ENCODE measurements around the gene MASP1.

The MASP1 gene

GRCh38 chr3:187310226-187310625 lies 18.7 kb upstream of the MASP1 start:
- no peaks in the 10 kb centered on the region for H3K9me3 Mint-ChIP-seq
- ATAC-seq (no peak), DNase-seq (no peak)
- H3K4me3 Mint-ChIP-seq = no peak overlapping the region
- H3K4me1 Mint-ChIP-seq = no peaks in the 10 kb centered on the region
- no peak overlapping the region for H3K27ac Mint-ChIP-seq
- H3K27me3 Mint-ChIP-seq = peaks cover 34% of the 10 kb centered on the region

- Mint-ChIP-seq H3K9me3 (peaks cover 0 to 4% of the 10 kb centered on the region in 2 donors), H3K4me1 (no peaks in the 10 kb centered on the region), H3K4me3 (no peak overlapping the region), H3K27me3 (peaks cover 28% of the 10 kb centered on the region), H3K27ac (no peak overlapping the region)
- DNase-seq (no peak), ATAC-seq (no peak)
These were observed 14.3 kb upstream of the MASP1 start for GRCh38 chr3:187305881-187306280.

GRCh38 chr3:187299611-187300010 lies 8.1 kb upstream of the MASP1 start:
- peaks cover 0 to 4% of the 10 kb centered on the region in 2 donors for H3K9me3 Mint-ChIP-seq
- DNase-seq (no peak), ATAC-seq (no peak)
- no peak overlapping the region for H3K4me3 Mint-ChIP-seq
- no peak overlapping the region for H3K27ac Mint-ChIP-seq
- no peaks in the 10 kb centered on the region for H3K4me1 Mint-ChIP-seq
- peaks cover 18% of the 10 kb centered on the region for H3K27me3 Mint-ChIP-seq

GRCh38 chr3:187296911-187297310 lies 5.4 kb upstream of the MASP1 start:
- Mint-ChIP-seq H3K27me3 (peaks cover 14% of the 10 kb centered on the region), H3K9me3 (peaks cover 0 to 4% of the 10 kb centered on the region in 2 donors), H3K4me1 (no peaks in the 10 kb centered on the region), H3K4me3 (no peak overlapping the region), H3K27ac (no peak overlapping the region)
- ATAC-seq (no peak), DNase-seq (no peak)

GRCh38 chr3:187296058-187296457 lies 4.5 kb upstream of the MASP1 start:
- H3K27ac Mint-ChIP-seq = no peak overlapping the region
- no peak for ATAC-seq
- DNase-seq = no peak

GRCh38 chr3:187295316-187296034 lies 3.9 kb upstream of the MASP1 start:
- no peak for DNase-seq

More at GRCh38 chr3:187296058-187296457, 4.5 kb upstream of the MASP1 start:
- Mint-ChIP-seq H3K4me1 (no peaks in the 10 kb centered on the region), H3K4me3 (no peak overlapping the region), H3K9me3 (no peaks in the 10 kb centered on the region), H3K27me3 (peaks cover 14% of the 10 kb centered on the region)

GRCh38 chr3:187293516-187294430 lies 2.2 kb upstream of the MASP1 start:
- H3K27me3 Mint-ChIP-seq = peaks cover 28% of the 10 kb centered on the region
- no peak overlapping the region for H3K27ac Mint-ChIP-seq
- ATAC-seq (no peak), DNase-seq (no peak)
- no peak overlapping the region for H3K4me3 Mint-ChIP-seq
- no peaks in the 10 kb centered on the region for H3K9me3 Mint-ChIP-seq
- H3K4me1 Mint-ChIP-seq = no peaks in the 10 kb centered on the region

More at GRCh38 chr3:187295316-187296034, 3.9 kb upstream of the MASP1 start:
- no peak for ATAC-seq
- Mint-ChIP-seq H3K4me3 (no peak overlapping the region), H3K27ac (no peak overlapping the region), H3K4me1 (no peaks in the 10 kb centered on the region), H3K27me3 (peaks cover 19% of the 10 kb centered on the region), H3K9me3 (no peaks in the 10 kb centered on the region)

GRCh38 chr3:187292631-187293515 lies 1.3 kb upstream of the MASP1 start:
- no peaks in the 10 kb centered on the region for H3K4me1 Mint-ChIP-seq
- H3K27me3 Mint-ChIP-seq = peaks cover 28% of the 10 kb centered on the region
- DNase-seq = no peak
- H3K9me3 Mint-ChIP-seq = no peaks in the 10 kb centered on the region
- ATAC-seq = no peak
- no peak overlapping the region for H3K4me3 Mint-ChIP-seq
- H3K27ac Mint-ChIP-seq = no peak overlapping the region

- ATAC-seq = no peak
- Mint-ChIP-seq H3K27ac (no peak overlapping the region), H3K27me3 (peaks cover 32% of the 10 kb centered on the region), H3K4me1 (no peaks in the 10 kb centered on the region), H3K4me3 (no peak overlapping the region), H3K9me3 (no peaks in the 10 kb centered on the region)
- no peak for DNase-seq
These were observed 644 bp upstream of the MASP1 start for GRCh38 chr3:187292181-187292580.

- Mint-ChIP-seq H3K4me1 (no peaks in the 10 kb centered on the region), H3K27me3 (peaks cover 37% of the 10 kb centered on the region), H3K27ac (no peak overlapping the region), H3K9me3 (no peaks in the 10 kb centered on the region), H3K4me3 (no peak overlapping the region)
- no peak for ATAC-seq
- DNase-seq = no peak
These were observed 481 bp downstream of the MASP1 start for GRCh38 chr3:187291001-187291511.

- no peak overlapping the region for H3K27ac Mint-ChIP-seq
- DNase-seq (no peak), ATAC-seq (no peak)
- H3K9me3 Mint-ChIP-seq = no peaks in the 10 kb centered on the region
- peaks cover 37% of the 10 kb centered on the region for H3K27me3 Mint-ChIP-seq
- H3K4me1 Mint-ChIP-seq = no peaks in the 10 kb centered on the region
- H3K4me3 Mint-ChIP-seq = no peak overlapping the region
These were observed 1.0 kb downstream of the MASP1 start for GRCh38 chr3:187290503-187290902.

- Mint-ChIP-seq H3K4me3 (no peak overlapping the region), H3K4me1 (no peaks in the 10 kb centered on the region), H3K27ac (no peak overlapping the region), H3K27me3 (peaks cover 37% of the 10 kb centered on the region), H3K9me3 (no peaks in the 10 kb centered on the region)
- no peak for DNase-seq
- no peak for ATAC-seq
These were observed 2.5 kb downstream of the MASP1 start for GRCh38 chr3:187288855-187289605.

- no peak overlapping the region for H3K27ac Mint-ChIP-seq
- H3K9me3 Mint-ChIP-seq = no peaks in the 10 kb centered on the region
- H3K4me3 Mint-ChIP-seq = no peak overlapping the region
- H3K4me1 Mint-ChIP-seq = no peaks in the 10 kb centered on the region
- ATAC-seq (no peak), DNase-seq (no peak)
- peaks cover 37% of the 10 kb centered on the region for H3K27me3 Mint-ChIP-seq
These were observed 3.2 kb downstream of the MASP1 start for GRCh38 chr3:187288131-187288854.

- Mint-ChIP-seq H3K9me3 (no peaks in the 10 kb centered on the region), H3K27ac (no peak overlapping the region), H3K27me3 (peaks cover 34% of the 10 kb centered on the region), H3K4me1 (no peaks in the 10 kb centered on the region), H3K4me3 (no peak overlapping the region)
- ATAC-seq (no peak), DNase-seq (no peak)
These were observed 4.3 kb downstream of the MASP1 start for GRCh38 chr3:187287256-187287655.

Measured in stimulated activated naive CD8-positive, alpha-beta T cell treated with anti-CD3 and anti-CD28 coated beads, Interleukin-15, amount 100 ng/mL, for 72 hours (primary cell).